ENCODE data around the gene PAFAH1B2.
A peak's percentile ranks its signal among the peaks of the same experiment; 100 is the strongest.

Gene PAFAH1B2

DNA sequence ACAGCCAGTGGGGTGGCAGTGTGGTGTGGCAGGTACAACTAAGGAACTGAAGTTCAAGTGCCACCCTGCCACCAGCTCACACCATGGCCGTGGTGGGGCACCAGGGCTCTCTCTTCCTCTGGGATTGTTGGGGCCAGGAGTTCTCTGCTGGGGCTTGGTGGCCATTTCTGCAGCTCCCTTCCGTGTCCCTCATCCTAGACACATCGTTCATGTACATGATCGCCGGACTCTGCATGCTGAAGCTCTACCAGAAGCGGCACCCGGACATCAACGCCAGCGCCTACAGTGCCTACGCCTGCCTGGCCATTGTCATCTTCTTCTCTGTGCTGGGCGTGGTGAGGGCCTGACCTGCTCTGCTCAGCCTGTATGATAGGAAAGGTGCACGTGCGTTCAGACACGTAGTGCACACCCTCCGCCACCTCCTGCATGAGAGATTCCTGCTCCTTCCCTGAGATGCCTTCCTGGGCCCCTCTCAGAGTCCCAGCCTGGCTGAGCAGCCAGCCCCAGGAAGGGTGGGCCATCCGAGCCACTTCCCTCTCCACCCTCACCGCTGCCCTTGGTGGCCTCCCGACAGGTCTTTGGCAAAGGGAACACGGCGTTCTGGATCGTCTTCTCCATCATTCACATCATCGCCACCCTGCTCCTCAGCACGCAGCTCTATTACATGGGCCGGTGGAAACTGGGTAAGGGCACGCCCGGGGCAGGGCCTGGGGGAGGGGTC lies 47.8 kb downstream of the PAFAH1B2 start:
- FAIRE-seq: no peak

DNA sequence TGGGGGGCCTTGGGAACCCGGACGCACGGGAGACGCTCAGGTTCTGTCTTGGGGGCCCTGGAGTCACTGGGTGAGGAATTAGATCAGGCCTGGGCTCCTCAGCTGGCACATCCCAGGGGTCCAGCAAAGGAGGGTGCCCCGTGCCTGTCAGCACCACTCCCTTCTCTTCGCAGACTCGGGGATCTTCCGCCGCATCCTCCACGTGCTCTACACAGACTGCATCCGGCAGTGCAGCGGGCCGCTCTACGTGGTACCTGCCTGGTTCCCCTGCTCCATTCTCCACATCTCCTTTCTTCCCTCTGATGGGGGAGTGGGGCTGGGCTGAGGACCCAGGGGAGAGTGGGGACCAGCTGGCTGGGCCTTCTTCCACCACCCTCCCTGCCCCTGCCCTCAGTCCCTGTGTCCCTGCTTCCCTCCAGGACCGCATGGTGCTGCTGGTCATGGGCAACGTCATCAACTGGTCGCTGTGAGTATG lies 48.4 kb downstream of the PAFAH1B2 start:
- no peak for FAIRE-seq

DNA sequence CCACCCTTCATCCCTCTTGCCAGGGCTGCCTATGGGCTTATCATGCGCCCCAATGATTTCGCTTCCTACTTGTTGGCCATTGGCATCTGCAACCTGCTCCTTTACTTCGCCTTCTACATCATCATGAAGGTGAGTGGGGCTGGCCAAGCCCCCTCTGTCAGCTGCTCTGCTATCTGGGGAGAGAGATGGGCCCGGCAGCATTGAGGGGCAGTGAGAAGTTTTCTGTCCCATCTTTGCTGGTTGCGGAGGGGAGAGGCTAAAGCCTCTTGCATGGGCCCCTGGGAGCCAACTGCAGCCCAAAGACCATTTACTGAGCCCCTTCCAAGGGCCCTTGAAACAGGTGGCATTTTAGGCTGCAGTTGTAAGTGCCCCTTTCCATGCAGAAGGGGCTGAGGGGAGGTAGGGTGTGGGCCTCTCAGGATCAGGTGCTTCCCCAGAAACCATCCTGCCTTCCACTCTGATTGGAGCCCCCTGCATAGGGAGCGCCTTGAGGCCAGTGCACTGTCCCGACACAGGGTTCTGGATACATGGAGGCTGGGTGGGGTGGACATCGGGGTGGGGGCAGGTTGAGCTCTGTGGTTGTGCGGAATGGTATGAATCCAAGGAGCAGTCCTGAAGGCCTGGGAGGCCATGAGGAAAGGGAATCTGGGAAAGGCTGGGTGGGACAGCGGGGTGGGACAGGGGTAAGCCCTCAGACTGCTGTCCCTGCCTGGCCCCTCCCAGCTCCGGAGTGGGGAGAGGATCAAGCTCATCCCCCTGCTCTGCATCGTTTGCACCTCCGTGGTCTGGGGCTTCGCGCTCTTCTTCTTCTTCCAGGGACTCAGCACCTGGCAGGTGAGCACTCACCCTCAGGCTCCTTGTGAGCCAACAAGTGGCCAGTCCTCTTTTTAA lies 49.3 kb downstream of the PAFAH1B2 start:
- FAIRE-seq: no peak

DNA sequence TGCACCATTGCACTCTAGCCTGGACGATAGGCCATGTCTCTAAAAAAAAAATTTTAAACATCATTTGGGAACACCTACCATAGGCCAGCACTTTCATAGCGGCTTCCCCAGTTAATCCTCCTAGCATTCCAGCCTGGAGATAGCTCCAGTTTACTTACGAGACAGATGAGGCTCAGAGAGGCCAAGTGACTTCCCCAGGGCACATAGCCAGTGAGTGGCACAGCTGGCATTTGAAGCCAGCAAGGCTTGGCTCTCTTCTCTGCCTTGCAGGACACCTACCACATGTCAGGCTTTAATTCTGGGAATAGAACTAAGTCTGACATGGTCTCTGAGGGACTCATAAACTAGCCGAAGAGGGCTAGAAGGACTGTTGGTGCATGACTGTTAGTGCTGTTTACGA lies 50.2 kb downstream of the PAFAH1B2 start:
- no peak for FAIRE-seq

DNA sequence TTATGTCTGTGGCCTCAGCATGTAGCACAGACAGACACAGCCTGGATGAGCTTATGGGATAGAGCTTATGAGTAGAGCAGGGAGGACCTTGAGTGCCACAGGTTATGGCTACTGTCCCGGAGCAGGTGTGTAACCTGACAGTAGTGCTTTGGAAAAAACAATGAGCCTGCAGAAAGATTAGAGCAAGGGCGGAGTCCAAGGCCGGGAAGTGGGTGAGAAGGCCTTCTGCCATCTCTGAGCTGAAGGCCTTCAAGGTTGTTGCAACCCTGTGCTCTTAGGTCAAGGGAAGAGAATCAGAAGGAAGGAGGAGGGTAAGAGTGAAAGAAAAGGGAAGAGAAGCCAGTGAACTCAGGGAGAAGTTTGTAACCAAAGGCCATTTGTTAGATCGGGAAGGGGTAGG lies 51.2 kb downstream of the PAFAH1B2 start:
- FAIRE-seq: no peak

DNA sequence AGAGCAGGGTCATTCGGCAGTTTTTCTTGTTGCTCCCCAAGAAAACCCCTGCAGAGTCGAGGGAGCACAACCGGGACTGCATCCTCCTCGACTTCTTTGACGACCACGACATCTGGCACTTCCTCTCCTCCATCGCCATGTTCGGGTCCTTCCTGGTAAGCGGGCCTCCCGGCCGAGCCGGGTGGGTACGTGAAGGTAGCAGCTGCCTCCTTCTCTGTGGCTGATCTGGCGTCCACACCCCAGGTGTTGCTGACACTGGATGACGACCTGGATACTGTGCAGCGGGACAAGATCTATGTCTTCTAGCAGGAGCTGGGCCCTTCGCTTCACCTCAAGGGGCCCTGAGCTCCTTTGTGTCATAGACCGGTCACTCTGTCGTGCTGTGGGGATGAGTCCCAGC lies 51.7 kb downstream of the PAFAH1B2 start:
- FAIRE-seq: no peak

DNA sequence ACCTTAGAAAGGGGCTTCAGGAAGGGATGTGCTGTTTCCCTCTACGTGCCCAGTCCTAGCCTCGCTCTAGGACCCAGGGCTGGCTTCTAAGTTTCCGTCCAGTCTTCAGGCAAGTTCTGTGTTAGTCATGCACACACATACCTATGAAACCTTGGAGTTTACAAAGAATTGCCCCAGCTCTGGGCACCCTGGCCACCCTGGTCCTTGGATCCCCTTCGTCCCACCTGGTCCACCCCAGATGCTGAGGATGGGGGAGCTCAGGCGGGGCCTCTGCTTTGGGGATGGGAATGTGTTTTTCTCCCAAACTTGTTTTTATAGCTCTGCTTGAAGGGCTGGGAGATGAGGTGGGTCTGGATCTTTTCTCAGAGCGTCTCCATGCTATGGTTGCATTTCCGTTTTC lies 52.9 kb downstream of the PAFAH1B2 start:
- no peak for FAIRE-seq

DNA sequence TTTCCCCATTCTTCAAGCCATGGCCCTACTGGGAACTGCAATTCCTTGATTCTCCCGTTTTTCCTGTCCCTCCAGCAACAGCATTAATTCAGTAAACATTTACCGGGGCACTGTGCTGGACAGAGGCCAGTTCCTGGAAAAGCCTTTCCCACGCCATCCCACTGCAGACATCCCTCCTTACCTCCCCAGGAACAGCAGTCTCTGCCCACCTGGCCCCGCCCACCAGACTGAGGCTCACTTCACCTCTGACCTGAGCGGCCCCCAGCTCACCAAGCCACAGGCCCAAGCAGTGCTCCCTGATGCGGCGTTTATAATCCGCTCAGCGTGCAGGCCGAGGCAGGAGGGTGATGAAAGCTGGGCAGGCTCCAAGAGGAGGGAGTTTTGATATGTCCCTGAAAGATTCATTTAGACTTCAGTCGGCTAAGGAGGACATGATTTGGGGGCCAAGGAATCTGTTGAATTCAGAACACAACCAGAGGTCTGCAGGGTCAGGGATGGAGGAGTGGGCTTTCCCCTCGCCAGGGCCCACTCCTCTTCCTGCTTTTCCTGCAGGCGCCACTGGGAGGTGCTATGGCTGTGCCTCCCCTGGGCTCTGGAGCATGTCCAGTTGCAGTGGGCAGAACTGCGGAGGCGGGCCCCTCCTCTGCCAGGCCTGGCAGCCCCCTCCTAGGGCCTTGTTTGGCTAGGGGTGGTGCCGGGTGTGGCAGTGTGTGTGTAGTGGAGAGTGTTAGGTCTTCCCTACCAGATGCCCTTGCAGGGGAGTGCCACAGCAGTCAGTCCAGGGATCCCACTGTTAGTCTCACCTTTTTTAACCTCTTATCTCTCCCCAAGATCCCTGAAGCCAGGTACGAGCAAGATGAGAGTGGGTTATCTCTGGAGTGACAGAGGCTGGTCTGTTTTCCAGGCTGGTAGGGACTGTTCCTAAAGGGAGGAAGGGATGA lies 53.7 kb downstream of the PAFAH1B2 start:
- FAIRE-seq: no peak

DNA sequence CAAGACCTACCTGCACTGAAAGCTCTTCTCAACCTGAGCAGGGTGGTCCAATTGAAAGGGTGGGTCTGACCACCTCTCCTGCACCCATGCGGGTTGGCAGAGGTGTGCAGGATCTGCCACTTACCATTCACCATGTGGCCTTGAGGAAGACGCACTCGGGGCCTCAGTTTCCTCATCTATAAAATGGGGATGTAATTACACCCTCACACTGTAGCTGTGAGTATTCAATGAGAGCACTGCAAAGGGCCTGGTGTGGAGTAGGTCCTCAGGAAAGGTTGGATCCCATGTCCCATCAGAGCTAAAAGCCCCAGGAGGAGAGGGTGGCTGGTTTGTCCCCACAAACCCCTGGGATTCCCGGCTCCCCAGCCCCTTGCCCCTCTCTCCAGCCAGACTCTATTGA lies 54.5 kb downstream of the PAFAH1B2 start:
- FAIRE-seq: no peak

DNA sequence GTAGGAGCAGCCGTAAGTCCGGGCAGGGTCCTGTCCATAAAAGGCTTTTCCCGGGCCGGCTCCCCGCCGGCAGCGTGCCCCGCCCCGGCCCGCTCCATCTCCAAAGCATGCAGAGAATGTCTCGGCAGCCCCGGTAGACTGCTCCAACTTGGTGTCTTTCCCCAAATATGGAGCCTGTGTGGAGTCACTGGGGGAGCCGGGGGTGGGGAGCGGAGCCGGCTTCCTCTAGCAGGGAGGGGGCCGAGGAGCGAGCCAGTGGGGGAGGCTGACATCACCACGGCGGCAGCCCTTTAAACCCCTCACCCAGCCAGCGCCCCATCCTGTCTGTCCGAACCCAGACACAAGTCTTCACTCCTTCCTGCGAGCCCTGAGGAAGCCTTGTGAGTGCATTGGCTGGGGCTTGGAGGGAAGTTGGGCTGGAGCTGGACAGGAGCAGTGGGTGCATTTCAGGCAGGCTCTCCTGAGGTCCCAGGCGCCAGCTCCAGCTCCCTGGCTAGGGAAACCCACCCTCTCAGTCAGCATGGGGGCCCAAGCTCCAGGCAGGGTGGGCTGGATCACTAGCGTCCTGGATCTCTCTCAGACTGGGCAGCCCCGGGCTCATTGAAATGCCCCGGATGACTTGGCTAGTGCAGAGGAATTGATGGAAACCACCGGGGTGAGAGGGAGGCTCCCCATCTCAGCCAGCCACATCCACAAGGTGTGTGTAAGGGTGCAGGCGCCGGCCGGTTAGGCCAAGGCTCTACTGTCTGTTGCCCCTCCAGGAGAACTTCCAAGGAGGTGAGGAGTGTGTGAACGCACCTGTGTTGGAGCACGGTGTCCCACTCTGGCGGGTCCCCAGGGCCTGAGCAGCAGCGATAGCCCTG lies 55.2 kb downstream of the PAFAH1B2 start, which contains the start of gene TAGLN:
Gene TAGLN, plus strand, starts transcription at position 318 of the 863 bp plus-strand sequence. CDS start 3,644 bp downstream, outside the sequence.
- FAIRE-seq: peak; percentile 95

DNA sequence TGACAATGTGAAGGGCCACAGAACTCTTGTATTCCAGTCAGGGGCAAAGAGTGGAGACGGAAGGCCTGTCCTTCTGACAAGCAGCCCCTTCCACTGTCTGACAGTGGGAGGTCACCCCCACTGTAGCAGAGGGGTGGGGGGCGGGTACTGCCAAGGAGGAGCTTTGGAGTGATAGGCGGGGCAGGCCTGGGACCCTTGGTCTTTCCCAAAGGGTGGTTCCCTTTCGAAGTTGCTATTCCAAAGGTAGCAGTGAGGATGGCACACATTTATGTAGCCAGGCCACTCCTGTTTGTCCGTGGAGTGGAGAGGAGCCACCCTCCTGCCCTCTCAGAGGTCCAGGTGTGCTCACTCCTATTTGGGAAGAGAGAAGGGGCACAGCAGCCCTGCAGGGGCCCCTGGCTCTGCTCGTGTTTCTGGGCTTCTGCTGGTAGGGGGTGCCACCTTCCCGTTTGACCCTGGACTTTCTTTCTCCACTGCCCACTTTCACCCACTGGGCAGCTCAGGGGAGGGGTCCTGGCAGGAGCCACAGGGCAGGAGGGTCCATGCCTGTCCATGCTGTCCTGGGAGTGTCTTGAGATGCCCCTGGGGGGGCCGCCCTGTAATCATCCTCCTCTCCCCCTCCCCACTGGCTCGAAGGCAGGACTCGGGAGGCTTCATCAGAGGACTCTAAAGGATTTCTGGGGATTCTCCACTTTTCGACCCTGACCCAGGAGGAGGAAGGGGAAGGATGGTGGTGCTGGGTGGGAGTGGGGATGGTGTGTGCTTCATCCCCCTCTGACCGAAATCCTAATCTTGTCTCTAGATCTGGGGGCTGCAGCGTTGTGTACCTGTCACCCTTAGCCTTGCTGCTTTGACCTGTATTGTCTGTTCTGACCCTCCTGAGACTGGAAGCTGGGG lies 56.1 kb downstream of the PAFAH1B2 start:
- FAIRE-seq: no peak

DNA sequence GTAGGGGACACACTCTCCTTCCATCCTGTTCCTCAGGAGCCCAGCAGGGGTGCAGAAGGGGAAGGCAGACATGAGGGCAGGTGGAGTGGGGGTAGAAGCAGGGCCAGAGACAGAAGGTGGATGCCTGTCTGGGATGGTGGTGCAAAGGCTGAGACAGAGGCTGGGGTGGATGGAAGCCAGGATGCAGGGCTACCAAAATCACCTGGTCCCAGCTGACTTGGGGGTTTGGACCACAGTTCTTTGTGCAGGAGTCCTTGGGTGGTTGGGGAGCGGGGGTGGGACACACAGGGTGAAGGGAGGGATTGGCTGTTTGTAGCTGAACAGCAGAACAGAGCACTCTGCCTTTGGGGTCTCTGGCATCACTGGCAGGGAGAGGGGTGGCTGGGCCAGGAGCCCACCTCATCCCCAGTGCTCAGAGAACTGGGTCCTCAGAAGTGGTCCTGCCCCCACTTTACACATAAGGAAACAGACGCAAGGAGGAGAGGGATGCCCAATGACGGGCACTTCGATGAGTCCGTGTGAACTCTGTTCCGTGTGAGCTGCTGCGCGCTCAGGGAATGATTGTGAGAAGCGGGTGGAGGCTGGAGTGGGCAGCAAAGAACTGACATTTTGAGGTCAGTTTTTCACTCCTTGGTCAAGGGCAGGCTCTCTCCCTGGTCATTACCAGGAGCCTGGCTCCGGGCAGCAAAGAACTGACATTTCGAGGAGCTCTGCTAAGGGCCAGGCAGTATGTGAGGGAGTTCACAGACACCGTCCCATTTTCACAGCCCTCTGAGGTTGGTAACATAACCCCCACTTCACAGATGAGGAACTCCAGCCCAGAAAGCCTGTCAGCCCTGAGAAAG lies 56.9 kb downstream of the PAFAH1B2 start:
- no peak for FAIRE-seq

DNA sequence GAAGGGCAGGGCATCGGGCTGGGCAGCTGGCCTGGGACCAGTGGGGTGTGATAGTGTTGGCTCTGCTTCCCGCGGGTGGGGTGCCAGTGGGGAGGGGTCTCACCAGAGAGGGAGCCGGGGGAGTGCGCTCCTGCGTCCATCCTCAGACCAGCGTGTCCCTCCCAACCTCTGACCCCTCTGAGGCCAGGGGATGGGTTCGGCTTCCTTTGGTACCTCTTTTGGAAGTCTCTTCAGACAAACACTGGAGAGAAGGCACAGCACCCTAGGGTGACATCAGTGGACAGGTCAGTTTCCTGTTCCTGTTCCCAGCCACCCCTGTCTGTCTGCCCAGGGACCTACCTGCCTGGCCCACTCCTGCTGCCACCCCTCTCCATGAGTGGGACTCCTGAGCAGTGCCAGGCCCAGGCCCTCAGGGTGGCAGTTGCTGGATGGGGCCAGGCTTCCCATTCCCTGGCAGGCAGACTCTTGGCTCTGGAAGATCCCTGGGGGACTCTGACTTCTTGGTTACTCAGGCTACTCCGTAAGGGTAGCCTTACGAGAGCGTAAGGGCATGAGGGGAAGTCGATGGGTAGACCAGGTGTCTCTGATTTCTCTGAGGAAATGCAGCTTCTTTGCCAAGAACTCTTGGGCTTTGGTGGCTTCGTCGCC lies 57.7 kb downstream of the PAFAH1B2 start:
- no peak for FAIRE-seq

DNA sequence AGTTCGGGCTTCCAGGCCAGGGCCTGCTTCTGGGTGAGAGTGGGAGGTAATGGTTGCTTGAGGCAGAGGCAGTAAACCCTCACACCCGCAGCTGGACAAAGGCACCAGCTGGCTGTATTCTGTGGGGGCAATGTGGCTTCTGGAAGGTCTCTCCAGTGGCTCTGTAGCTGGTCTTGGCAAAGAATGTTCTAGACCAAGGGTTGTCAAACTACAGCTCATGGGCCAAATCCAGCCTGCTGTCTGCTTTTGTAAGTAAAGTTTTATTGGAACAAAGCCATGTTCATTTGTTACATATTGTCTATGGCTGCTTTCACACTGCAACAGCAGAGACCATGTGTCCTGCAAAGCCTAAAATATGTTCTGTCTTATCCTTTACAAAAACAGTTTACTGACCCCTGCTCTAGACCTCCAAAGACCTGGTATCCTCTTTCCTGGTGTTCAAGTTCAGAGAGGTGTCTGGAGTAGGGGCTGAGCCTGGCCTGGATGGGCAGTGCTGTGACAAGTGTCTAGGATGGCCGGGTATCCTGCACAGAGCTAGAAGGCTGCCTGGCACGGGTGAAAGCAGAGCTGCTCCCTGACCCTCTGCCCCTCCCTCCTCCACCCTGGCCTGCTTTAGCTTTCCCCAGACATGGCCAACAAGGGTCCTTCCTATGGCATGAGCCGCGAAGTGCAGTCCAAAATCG lies 58.4 kb downstream of the PAFAH1B2 start:
- no peak for FAIRE-seq

DNA sequence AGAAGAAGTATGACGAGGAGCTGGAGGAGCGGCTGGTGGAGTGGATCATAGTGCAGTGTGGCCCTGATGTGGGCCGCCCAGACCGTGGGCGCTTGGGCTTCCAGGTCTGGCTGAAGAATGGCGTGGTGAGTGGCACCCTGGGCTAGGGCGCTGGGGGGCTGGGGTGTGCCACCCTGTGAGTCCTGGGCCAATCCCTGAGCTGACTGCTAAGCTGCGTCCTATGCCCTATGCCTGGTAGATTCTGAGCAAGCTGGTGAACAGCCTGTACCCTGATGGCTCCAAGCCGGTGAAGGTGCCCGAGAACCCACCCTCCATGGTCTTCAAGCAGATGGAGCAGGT lies 59.0 kb downstream of the PAFAH1B2 start:
- no peak for FAIRE-seq

DNA sequence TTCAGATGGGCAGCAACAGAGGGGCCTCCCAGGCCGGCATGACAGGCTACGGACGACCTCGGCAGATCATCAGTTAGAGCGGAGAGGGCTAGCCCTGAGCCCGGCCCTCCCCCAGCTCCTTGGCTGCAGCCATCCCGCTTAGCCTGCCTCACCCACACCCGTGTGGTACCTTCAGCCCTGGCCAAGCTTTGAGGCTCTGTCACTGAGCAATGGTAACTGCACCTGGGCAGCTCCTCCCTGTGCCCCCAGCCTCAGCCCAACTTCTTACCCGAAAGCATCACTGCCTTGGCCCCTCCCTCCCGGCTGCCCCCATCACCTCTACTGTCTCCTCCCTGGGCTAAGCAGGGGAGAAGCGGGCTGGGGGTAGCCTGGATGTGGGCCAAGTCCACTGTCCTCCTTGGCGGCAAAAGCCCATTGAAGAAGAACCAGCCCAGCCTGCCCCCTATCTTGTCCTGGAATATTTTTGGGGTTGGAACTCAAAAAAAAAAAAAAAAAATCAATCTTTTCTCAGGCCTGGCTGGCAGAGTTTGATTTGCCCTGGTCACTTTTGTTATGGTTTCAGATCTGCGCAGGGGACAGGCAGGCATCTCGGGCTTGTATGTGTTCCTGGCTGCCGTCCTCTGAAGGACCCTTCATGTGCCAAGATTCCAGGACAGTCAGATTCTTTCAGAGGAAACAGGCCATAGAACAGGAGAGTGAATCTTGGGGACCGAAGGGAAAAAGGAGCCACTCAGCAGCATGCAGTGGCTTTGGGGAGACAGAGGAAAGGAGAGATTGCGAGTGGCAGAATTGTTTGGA lies 60.4 kb downstream of the PAFAH1B2 start:
- FAIRE-seq: no peak

DNA sequence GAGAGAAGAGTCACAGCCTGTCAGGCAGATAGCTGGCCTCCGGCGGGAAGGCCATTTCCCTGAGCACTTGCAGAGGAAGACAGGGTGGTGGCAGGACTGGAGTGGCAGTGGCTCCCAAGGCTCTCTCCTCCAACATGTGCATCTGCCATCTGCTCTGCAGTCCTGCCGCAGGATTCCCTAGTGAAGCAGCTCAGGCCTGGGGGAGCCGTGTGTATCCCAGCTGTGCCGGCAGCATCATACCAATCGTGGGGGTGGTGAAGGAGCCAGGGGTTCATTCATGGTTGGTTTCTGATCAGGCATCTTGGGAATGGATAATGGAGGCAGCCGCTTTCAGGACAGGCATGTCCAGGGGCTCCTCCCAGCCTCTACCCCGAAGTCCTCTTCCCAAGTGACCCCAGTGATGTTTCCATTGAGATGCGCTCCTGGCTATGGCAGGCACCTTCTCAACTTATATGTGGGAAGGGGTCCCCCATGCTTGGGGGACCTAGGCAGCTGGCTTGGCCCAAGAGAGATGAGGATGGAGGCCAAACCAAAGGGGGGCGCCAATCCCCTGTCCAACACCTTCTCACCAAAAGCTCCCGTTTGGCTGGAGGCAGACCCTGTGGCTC lies 61.2 kb downstream of the PAFAH1B2 start:
- no peak for FAIRE-seq

All from G401.6 (cell line).